GM18861 (cell line): ENCODE results near the gene STOML2.
"Not testable (repeated sequence)": the region's sequence is repeated elsewhere in the genome, so short reads cannot be mapped to it uniquely, and the experiment has no call there.

Source experiments
- ATAC-seq: cut with Tn5 transposase; IDR thresholded peaks from one replicate; pipeline ENCODE4 v1.9.1; 2021; ENCODE audit not compliant: unreplicated experiment

The STOML2 gene

GRCh38 chr9:35102769-35103659 is at the start of gene STOML2:
TSS of gene STOML2 (minus strand) at chr9:35103131. CDS start at chr9:35103094, 37 bp downstream.
- peak; percentile 82 for ATAC-seq

- ATAC-seq: not testable (repeated sequence)
Observed at GRCh38 chr9:35147941-35148563, 45.1 kb upstream of the STOML2 start.

GRCh38 chr9:35142037-35142436 is 39.1 kb upstream of the STOML2 start:
- ATAC-seq: no peak

GRCh38 chr9:35140093-35140492 is 37.2 kb upstream of the STOML2 start:
- ATAC-seq: no peak

GRCh38 chr9:35136866-35137265 is 33.9 kb upstream of the STOML2 start:
- no peak for ATAC-seq

DNA sequence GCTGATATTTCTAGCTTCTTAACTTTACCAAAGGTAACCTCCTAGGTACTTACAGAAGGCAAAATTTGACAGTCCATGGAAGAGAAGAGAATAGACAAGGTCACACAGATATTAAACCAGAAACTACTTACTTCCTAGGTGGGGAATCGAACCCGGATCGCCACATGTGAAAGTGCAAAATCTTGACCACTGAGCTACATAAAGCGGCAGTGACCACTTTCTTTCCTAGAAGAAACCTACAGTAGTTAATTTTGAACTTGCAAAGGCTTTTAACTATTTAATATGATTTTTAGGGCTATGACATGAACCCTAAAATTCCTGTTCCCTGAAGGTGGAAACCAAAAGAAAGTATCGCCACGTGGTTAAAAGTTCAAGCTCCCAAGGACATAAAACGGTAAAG is 33.1 kb upstream of the STOML2 start:
- ATAC-seq: no peak

- ATAC-seq: no peak
Observed at GRCh38 chr9:35134920-35135319, 32.0 kb upstream of the STOML2 start.

GRCh38 chr9:35116898-35117551 is 14.1 kb upstream of the STOML2 start:
- ATAC-seq: peak; percentile 41

DNA sequence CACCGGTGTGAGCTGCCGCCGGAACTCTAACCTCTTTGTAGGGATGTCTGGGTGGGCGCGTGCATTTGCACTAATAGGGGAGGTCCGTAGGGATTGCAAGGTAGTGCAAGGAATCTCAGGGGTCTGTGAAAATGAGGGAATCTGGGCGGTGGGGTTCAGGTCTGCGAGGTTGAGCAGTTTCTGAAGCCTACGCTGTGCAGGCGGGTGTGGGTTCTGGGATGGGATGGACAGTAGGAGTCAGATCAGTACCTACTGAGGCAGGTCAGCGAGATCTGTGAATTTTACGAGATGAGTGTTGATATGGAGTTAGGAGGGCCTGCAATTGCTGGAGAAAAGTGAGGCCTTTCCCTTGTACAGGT is 13.6 kb upstream of the STOML2 start:
- no peak for ATAC-seq

GRCh38 chr9:35115680-35116538 is 13.0 kb upstream of the STOML2 start, which contains the start of gene ATOSB:
TSS of gene ATOSB (minus strand) at chr9:35115862. CDS start at chr9:35108274, 7,588 bp downstream.
- peak; percentile 49 for ATAC-seq

- no peak for ATAC-seq
Observed at GRCh38 chr9:35114840-35115628, 12.1 kb upstream of the STOML2 start.

DNA sequence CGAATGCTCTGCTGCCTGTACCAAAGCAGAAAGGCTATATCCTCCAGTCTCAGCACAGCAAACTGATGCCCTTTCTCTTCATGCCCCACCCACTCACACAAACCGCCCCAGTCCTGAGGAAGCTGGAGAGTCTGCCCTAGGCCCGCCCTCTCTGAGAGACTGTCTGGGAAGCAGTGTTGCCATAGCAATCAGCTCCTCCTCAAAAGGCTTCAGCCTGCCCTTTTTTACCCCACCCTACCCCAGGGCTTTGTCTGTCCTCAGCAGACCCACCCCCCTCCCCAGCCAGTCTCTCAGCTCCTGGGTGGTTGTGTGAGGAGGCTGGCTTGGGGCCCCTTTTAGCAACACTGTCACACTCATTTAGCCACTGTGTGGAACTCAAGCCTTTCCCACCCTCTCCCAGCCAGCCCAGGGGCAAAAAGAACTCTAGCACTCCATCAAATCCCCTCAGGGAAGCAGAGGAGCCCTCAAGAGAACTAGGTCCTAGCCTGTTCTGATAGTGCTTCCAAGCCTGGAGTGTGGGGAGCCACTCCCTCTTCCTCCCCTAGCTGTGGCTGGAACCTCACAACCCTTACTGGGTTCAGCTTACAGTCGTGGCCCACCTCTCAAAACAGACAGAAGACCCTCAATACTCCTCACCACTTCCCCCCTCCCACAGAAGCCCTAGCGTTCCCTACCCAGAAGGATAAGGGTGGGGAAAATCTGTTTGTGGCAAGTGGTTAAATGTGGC is 11.3 kb upstream of the STOML2 start:
- no peak for ATAC-seq

DNA sequence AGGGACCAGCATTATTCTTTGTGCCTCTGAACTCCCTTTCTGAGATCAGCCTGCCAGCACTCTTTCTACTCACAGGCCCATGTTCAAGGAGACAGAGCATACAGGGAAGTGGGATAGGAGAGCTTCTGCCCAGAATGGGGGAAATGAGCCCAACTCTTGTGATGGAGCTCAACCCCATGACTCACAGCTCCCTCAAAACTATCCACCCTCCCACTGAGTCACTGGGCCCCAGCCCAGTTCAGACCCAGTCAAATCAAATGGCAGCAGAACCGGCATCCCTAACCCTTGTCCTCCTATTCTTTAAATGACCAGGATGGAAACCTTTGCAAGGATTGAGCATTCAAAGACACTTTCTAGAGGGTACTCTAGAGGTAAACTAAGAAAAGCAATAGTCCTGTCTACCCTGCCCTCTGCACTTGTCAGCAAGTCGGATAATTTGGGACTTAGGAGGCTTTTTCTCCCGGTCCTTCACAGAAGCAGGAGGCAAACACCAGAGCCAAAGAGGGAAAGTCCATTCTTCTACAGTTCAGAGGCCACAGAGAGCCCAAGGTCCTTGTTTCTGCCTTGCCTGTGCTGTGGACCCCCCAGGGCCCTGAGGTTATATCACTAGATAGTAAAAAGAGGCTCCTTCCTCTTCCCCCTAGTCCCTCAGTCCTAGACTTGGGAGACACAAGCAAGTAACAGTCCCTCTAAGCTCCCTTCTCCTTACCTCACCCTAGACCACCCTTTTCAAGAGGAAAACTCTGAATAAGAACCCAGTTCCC is 9.5 kb upstream of the STOML2 start:
- no peak for ATAC-seq

DNA sequence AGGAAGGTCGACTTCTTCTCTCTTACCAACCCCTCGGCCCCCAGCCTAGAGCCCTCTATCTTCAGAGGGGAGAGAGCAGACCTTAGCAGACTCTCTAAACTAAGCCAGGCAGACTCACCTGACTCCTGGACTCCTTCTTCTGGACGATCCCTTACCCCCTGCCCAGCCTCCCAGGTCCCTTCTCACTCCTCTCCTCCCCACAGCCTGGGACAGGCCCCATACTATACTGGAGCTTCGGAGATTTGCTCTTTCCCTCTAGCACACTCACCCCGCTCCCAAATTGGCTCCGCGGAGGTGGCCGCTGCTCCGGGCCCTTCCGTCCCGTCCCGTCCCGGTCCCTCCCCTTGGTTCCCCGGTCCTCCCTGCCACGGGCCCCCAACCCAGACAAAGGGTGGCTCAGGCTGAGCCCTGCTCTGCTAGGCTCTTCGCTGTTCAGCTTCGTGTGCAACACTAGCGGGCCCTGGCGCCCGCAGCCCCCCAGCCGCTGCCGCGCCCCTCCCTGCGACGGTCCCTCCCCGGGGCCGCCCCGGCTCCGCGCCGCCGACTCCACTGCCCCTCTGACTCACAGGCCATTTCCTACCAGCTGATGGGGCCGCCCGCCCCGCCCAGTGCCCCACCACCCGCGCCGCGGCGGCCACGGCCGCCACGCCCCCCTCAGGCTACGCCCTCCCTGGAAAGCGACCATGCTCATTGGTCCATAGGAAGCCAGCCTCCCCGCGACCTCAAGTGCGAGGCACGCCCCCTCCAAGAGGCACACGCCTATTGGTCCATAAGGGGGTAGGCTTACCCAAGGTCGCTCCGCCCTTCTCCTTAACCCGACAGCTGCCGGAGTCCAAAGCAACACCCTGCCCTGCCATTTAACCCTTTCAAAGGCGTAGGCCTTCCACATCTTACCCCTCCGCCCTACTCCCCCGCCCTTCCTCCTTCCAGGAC is 8.3 kb upstream of the STOML2 start:
- ATAC-seq: peak; percentile 63

- no peak for ATAC-seq
Observed at GRCh38 chr9:35110327-35110761, 7.4 kb upstream of the STOML2 start.

GRCh38 chr9:35108946-35109575 is 6.1 kb upstream of the STOML2 start:
- ATAC-seq: no peak

DNA sequence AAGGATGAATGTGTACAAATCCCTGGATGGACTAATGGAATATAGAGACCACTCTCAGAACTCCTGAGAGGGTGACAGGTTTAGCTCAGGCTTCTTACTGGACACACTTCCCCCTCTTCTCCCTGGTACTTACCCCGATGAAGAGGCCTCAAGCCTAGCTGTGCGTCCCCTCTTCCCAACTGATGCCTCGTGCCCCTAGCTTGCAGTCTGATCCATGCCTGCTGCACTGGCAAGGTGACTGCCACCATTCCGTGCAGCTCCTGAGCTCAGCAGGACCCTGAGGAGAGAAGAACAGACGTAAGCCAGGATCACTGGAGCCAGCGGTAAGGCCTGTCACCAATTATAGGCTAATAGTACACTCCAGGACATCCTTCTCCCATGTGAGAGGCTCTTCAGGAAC is 5.5 kb upstream of the STOML2 start:
- no peak for ATAC-seq
